Gastrocnemius medialis (tissue), 4 donors: ENCODE data around the gene PPIL4.

Source experiments
- CTCF ChIP-seq, 5 experiments: fragments of 450-650 bp in 3 of 5; fragments of 200-600 bp in 2 of 5; sonication (generic) in 2 of 5; IDR thresholded peaks in 4 of 5; conservative IDR thresholded peaks in 1 of 5; 1 replicate in 4 of 5; 2 replicates in 1 of 5; pipeline ENCODE4 v1.5.1; 2016 to 2019; ENCODE audit warnings: antibody characterized with exemption in 5 of 5, mild to moderate bottlenecking in 3 of 5, moderate library complexity in 3 of 5
- POLR2A ChIP-seq, 2 donors: fragments of 450-650 bp; IDR thresholded peaks; one replicate each; pipeline ENCODE4 v1.6.1; 2017; ENCODE audit warnings: antibody characterized with exemption in 2 of 2, mild to moderate bottlenecking in 2 of 2, moderate library complexity in 2 of 2

DNA sequence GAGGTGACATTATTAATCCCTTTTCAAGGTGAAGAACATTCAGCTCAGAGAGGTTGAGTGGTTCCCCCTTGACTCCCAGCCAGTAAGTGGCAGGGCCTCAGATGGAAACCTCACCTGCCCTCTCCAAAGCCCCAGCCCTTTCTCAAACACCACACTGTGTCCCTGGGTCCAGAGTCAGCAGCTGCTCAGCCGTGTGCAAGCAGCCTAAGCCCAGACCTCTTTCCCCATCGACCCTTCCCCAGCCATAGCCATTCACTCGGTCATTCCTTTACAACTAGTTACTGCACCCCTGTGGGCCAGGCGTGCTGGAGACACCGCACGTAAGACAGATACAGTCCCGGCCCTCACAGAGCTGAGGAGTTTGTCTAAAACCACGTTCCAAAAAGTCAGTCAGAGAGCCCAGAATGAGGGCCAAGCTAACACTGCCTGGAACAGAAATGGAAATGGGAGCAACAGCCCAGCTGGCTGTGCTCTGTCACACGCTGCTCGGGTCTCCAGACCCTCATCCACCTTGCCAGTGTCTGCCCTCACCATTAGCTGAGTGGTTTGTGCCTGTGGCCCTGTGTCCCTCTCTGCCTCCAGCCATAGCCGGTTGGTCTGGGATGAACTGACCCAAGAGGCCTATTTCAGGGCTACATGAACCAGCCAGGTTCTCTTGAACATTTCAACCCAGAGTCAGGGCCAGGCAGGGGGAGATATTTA lies 90.7 kb downstream of the PPIL4 start:
- TF ChIP-seq CTCF (IDR thresholded peaks at IDR 0.05 in 4 of 5, conservative IDR thresholded peaks at IDR 0.05 in 1 of 5) (no peak), POLR2A (IDR thresholded peaks at IDR 0.05) (no peak)
